ENCODE data around the gene PRAMEF17. TPM values are rescaled to one million over a fixed set of nuclear protein-coding genes. Genes with fewer than 3 reads are reported as not detected.
"Not testable (repeated sequence)": the region's sequence is repeated elsewhere in the genome, so short reads cannot be mapped to it uniquely, and the experiment has no call there.

Gene PRAMEF17
- total RNA-seq, 1 experiment from 2014 or later: not detected

DNA sequence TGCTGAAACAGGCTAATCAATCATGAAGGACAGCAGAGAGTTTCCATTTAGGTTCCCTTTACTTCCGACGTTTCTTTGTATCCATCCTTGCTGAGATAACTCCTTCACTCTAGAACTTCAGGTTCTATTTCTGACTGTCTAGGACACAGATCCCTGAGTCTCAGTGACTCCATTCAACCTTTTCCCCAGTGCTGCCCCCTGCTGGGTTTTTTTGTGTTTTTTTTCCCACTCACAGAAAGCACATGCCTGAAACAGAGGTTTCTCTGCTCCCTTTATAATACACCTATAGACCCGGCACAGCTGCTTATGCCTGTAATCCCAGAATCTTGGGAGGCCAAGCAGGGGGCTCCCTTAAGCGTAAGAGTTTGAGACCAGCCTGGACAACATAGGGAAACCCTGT, 20.9 kb upstream of the PRAMEF17 start:
- not testable (repeated sequence) for H2AFZ ChIP-seq (ENCODE audit: low read length); H4K20me1 ChIP-seq (ENCODE audit: insufficient read depth, low read depth, low read length); H3K27ac ChIP-seq (ENCODE audit: low read length); H3K9me2 ChIP-seq (replicated peaks; ENCODE audit: insufficient read depth, low read length); H3K9me3 ChIP-seq (ENCODE audit: low read length); H3K36me3 ChIP-seq (ENCODE audit: insufficient read depth, low read length); H3K9ac ChIP-seq (ENCODE audit: low read length); H3K79me2 ChIP-seq (ENCODE audit: low read length); H3K4me3 ChIP-seq (ENCODE audit: low read length); H3K4me1 ChIP-seq (ENCODE audit: low read length); H3K4me2 ChIP-seq (ENCODE audit: low read depth, low read length, poor library complexity, severe bottlenecking); H3K27me3 ChIP-seq (ENCODE audit: low read length)
- peak; percentile 77 for DNase-seq

DNA sequence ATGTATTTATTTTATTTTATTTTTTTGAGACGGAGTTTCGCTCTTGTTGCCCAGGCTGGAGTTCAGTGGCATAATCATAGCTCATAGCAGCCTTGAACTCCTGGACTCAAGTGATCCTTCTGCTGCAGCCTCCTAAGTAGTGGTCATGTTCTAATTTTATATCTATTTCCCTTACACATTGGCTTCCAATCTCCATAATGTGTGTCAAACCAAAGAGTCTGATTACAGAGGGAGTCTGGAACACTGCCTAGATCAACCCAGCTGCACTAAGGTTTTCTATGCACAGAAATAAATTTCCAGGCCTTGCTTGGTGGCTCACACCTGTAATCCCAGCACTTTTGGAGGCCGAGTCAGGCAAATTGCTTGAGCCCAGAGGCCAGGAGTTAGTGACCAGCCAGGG, 10.4 kb upstream of the PRAMEF17 start:
- H2AFZ ChIP-seq (ENCODE audit: low read length); H3K9me3 ChIP-seq (ENCODE audit: low read length); H3K9ac ChIP-seq (ENCODE audit: low read length); H3K9me2 ChIP-seq (replicated peaks; ENCODE audit: insufficient read depth, low read length); H3K4me2 ChIP-seq (ENCODE audit: low read depth, low read length, poor library complexity, severe bottlenecking); H3K27me3 ChIP-seq (ENCODE audit: low read length); H3K79me2 ChIP-seq (ENCODE audit: low read length); H3K36me3 ChIP-seq (ENCODE audit: insufficient read depth, low read length); H4K20me1 ChIP-seq (ENCODE audit: insufficient read depth, low read depth, low read length); H3K4me1 ChIP-seq (ENCODE audit: low read length); H3K27ac ChIP-seq (ENCODE audit: low read length); H3K4me3 ChIP-seq (ENCODE audit: low read length); DNase-seq: not testable (repeated sequence)

DNA sequence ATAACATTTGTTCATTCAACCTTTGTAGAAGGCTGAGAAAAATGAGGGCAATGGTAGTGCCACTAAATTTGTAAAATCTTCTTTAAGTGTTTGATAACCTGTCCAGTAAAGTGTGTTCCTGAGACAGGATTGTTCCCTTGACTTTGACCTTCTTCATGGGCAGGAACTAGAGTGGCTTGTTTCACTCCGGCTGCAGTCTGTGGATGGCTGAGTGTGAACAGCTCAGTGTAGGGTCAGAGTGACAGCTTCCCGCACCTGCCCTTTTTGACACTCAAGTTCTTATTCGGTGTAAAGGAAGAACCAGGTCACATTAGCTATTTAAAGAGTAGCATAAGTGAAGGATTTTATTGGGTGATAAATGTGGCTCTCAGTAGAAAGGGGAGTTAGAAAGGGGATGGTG, 9.1 kb upstream of the PRAMEF17 start:
- H4K20me1 ChIP-seq (ENCODE audit: insufficient read depth, low read depth, low read length); H3K4me3 ChIP-seq (ENCODE audit: low read length); H3K79me2 ChIP-seq (ENCODE audit: low read length); H3K4me1 ChIP-seq (ENCODE audit: low read length); H2AFZ ChIP-seq (ENCODE audit: low read length); H3K27ac ChIP-seq (ENCODE audit: low read length); DNase-seq; H3K36me3 ChIP-seq (ENCODE audit: insufficient read depth, low read length); H3K9me3 ChIP-seq (ENCODE audit: low read length); H3K9ac ChIP-seq (ENCODE audit: low read length); H3K4me2 ChIP-seq (ENCODE audit: low read depth, low read length, poor library complexity, severe bottlenecking); H3K27me3 ChIP-seq (ENCODE audit: low read length); H3K9me2 ChIP-seq (replicated peaks; ENCODE audit: insufficient read depth, low read length): not testable (repeated sequence)

DNA sequence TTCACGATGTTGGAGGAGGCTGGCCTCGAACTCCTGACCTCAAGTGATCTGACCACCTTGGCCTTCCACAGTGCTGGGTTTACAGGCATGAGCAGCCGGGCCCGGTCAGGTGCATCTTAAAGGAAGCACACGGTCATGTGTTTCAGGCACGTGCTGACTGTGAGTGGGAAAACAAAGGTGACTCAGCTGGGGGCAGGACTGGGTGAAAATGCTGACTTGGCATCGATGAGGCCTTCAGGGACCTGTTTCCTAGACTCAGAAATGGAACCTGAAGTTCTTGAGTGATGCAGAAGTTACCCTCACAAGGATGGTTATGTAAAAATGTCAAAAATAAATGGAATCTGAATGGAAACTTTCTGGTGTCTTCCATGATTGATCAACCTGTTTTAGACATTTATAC, 3.6 kb downstream of the PRAMEF17 start:
- not testable (repeated sequence) for H2AFZ ChIP-seq (ENCODE audit: low read length); H3K27me3 ChIP-seq (ENCODE audit: low read length); H3K9me2 ChIP-seq (replicated peaks; ENCODE audit: insufficient read depth, low read length); H3K36me3 ChIP-seq (ENCODE audit: insufficient read depth, low read length); DNase-seq; H3K9me3 ChIP-seq (ENCODE audit: low read length); H3K9ac ChIP-seq (ENCODE audit: low read length); H3K4me1 ChIP-seq (ENCODE audit: low read length); H3K27ac ChIP-seq (ENCODE audit: low read length); H3K4me2 ChIP-seq (ENCODE audit: low read depth, low read length, poor library complexity, severe bottlenecking); H4K20me1 ChIP-seq (ENCODE audit: insufficient read depth, low read depth, low read length); H3K4me3 ChIP-seq (ENCODE audit: low read length); H3K79me2 ChIP-seq (ENCODE audit: low read length)

DNA sequence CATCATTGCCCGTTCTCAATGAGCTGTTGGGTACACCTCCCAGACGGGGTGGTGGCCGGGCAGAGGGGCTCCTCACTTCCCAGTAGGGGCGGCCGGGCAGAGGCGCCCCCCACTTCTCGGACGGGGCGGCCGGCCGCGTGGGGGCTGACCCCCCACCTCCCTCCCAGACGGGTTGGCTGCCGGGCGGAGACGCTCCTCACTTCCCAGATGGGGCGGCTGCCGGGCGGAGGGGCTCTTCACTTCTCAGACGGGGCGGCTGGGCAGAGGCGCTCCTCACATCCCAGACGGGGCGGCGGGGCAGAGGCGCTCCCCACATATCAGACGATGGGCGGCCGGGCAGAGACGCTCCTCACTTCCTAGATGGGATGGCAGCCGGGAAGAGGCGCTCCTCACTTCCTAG, 5.3 kb downstream of the PRAMEF17 start:
- H4K20me1 ChIP-seq (ENCODE audit: insufficient read depth, low read depth, low read length); H3K27ac ChIP-seq (ENCODE audit: low read length); H3K4me2 ChIP-seq (ENCODE audit: low read depth, low read length, poor library complexity, severe bottlenecking); H3K9me2 ChIP-seq (replicated peaks; ENCODE audit: insufficient read depth, low read length); H3K4me3 ChIP-seq (ENCODE audit: low read length); H3K27me3 ChIP-seq (ENCODE audit: low read length); H3K9me3 ChIP-seq (ENCODE audit: low read length); H3K4me1 ChIP-seq (ENCODE audit: low read length); H3K9ac ChIP-seq (ENCODE audit: low read length); H2AFZ ChIP-seq (ENCODE audit: low read length); H3K79me2 ChIP-seq (ENCODE audit: low read length); DNase-seq; H3K36me3 ChIP-seq (ENCODE audit: insufficient read depth, low read length): not testable (repeated sequence)

DNA sequence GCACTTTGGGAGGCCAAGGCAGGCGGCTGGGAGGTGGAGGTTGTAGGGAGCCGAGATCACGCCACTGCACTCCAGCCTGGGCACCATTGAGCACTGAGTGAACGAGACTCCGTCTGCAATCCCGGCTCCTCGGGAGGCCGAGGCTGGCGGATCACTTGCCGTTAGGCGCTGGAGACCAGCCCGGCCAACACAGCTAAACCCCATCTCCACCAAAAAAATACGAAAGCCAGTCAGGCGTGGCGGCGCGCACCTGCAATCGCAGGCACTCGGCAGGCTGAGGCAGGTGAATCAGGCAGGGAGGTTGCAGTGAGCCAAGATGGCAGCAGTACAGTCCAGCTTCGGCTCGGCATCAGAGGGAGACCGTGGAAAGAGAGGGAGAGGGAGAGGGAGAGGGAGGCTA, 5.9 kb downstream of the PRAMEF17 start:
- not testable (repeated sequence) for DNase-seq; H3K9me2 ChIP-seq (replicated peaks; ENCODE audit: insufficient read depth, low read length); H3K4me3 ChIP-seq (ENCODE audit: low read length); H3K27me3 ChIP-seq (ENCODE audit: low read length); H3K9me3 ChIP-seq (ENCODE audit: low read length); H2AFZ ChIP-seq (ENCODE audit: low read length); H3K79me2 ChIP-seq (ENCODE audit: low read length); H3K4me2 ChIP-seq (ENCODE audit: low read depth, low read length, poor library complexity, severe bottlenecking); H3K36me3 ChIP-seq (ENCODE audit: insufficient read depth, low read length); H4K20me1 ChIP-seq (ENCODE audit: insufficient read depth, low read depth, low read length); H3K9ac ChIP-seq (ENCODE audit: low read length); H3K27ac ChIP-seq (ENCODE audit: low read length); H3K4me1 ChIP-seq (ENCODE audit: low read length)

DNA sequence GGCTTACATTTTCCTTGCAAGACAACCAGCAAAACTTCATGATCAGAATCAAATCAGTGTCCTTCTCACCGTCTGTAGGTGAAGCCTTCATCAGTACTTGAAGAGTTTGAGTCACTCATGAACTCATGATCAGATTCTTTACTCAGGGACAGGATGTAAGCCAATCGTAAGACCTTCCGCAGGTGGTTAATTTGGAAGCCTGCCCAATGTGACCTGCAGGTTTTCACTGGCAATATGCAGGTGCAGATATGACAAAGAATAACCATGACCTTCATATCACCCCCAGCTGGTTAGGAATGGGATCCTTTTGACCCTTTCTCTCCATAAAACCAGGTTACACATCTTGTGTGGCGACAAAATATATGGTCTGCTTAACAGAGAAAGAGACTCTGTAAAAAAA, 18.4 kb downstream of the PRAMEF17 start:
- H3K9ac ChIP-seq (ENCODE audit: low read length): no peak overlapping the region
- H3K27ac ChIP-seq (ENCODE audit: low read length): no peak overlapping the region
- no peaks in the 10 kb centered on the region for H3K36me3 ChIP-seq (ENCODE audit: insufficient read depth, low read length)
- no peaks in the 10 kb centered on the region for H3K9me2 ChIP-seq (replicated peaks; ENCODE audit: insufficient read depth, low read length)
- no peak overlapping the region for H3K4me2 ChIP-seq (ENCODE audit: low read depth, low read length, poor library complexity, severe bottlenecking)
- no peak overlapping the region for H2AFZ ChIP-seq (ENCODE audit: low read length)
- no peaks in the 10 kb centered on the region for H3K4me1 ChIP-seq (ENCODE audit: low read length)
- no peaks in the 10 kb centered on the region for H3K9me3 ChIP-seq (ENCODE audit: low read length)
- H3K79me2 ChIP-seq (ENCODE audit: low read length): no peaks in the 10 kb centered on the region
- no peak overlapping the region for H3K4me3 ChIP-seq (ENCODE audit: low read length)
- no peaks in the 10 kb centered on the region for H4K20me1 ChIP-seq (ENCODE audit: insufficient read depth, low read depth, low read length)
- no peak for DNase-seq
- H3K27me3 ChIP-seq (ENCODE audit: low read length): no peaks in the 10 kb centered on the region

DNA sequence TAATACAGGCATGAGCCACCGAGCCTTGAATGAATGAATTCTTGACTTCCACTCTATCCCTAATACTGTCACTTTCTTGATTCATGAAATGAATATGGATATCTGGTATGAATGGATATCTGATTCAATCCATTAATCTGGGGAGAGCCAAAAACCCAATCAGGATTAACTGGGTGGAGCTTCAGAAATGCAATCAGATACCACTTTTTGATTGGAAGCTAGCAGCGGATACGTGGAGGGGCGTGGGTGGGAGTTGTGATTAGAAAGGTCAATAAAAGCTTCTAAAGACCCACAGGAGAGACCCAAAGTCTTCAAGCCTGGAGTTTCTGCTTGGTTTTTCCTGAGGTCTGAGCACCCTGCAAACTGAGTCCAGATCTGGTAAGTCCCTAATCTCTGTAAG, 20.7 kb downstream of the PRAMEF17 start, which contains the start of gene PRAMEF20:
Gene PRAMEF20, plus strand, starts transcription at position 301 of the 400 bp plus-strand sequence. CDS start 5,905 bp downstream, outside the sequence.
- not testable (repeated sequence) for H3K9me2 ChIP-seq (replicated peaks; ENCODE audit: insufficient read depth, low read length); H3K79me2 ChIP-seq (ENCODE audit: low read length); H3K4me3 ChIP-seq (ENCODE audit: low read length); H4K20me1 ChIP-seq (ENCODE audit: insufficient read depth, low read depth, low read length); H3K9ac ChIP-seq (ENCODE audit: low read length); DNase-seq; H2AFZ ChIP-seq (ENCODE audit: low read length); H3K27ac ChIP-seq (ENCODE audit: low read length); H3K9me3 ChIP-seq (ENCODE audit: low read length); H3K27me3 ChIP-seq (ENCODE audit: low read length); H3K4me1 ChIP-seq (ENCODE audit: low read length); H3K4me2 ChIP-seq (ENCODE audit: low read depth, low read length, poor library complexity, severe bottlenecking); H3K36me3 ChIP-seq (ENCODE audit: insufficient read depth, low read length)

DNA sequence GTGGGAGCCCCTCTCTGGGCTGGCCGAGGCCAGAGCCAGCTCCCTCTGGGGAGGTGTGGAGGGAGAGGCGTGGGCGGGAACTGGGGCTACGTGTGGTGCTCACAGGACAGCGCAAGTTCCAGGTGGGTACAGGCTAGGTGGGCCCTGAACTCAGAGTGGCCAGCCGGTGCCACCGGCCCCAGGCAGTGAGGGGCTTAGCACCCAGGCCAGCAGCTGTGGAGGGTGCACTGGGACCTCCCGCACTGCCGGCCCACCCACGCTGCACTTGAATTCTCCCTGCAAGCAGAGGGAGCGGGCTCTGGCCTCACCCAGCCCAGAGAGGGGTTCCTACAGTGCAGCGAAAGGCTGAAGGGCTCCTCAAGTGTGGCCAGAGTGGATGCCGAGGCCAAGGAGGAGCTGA, 41.1 kb downstream of the PRAMEF17 start:
- Histone ChIP-seq H3K4me3 (ENCODE audit: low read length) (no peak overlapping the region), H3K27ac (ENCODE audit: low read length) (no peak overlapping the region), H3K9ac (ENCODE audit: low read length) (no peak overlapping the region), H3K9me2 (replicated peaks; ENCODE audit: insufficient read depth, low read length) (no peaks in the 10 kb centered on the region), H3K36me3 (ENCODE audit: insufficient read depth, low read length) (no peaks in the 10 kb centered on the region), H3K9me3 (ENCODE audit: low read length) (no peaks in the 10 kb centered on the region), H3K4me2 (ENCODE audit: low read depth, low read length, poor library complexity, severe bottlenecking) (no peak overlapping the region), H3K79me2 (ENCODE audit: low read length) (no peaks in the 10 kb centered on the region), H4K20me1 (ENCODE audit: insufficient read depth, low read depth, low read length) (no peaks in the 10 kb centered on the region), H3K27me3 (ENCODE audit: low read length) (no peaks in the 10 kb centered on the region), H2AFZ (ENCODE audit: low read length) (no peak overlapping the region), H3K4me1 (ENCODE audit: low read length) (no peaks in the 10 kb centered on the region)
- no peak for DNase-seq
